Activated naive CD4-positive, alpha-beta T cell treated with Interleukin-2 at 50 U/mL for 16 hours (primary cell): Measurements from ENCODE around the gene BAZ1B.
"Not testable (repeated sequence)": the region's sequence is repeated elsewhere in the genome, so short reads cannot be mapped to it uniquely, and the experiment has no call there.

Source experiments
- DNase-seq: peaks from one replicate; pipeline ENCODE4 v3.0.0-alpha.2; 2020

BAZ1B gene

GRCh38 chr7:73495507-73495906 is 26.6 kb downstream of the BAZ1B start:
- not testable (repeated sequence) for DNase-seq

- no peak for DNase-seq
Observed at GRCh38 chr7:73489976-73490375, 32.1 kb downstream of the BAZ1B start.

GRCh38 chr7:73487486-73487885 is 34.6 kb downstream of the BAZ1B start:
- no peak for DNase-seq

GRCh38 chr7:73483171-73483570 is 38.9 kb downstream of the BAZ1B start:
- DNase-seq, result no peak

- DNase-seq, result no peak
Observed at GRCh38 chr7:73482746-73483145, 39.3 kb downstream of the BAZ1B start.

GRCh38 chr7:73481521-73481920 is 40.6 kb downstream of the BAZ1B start:
- not testable (repeated sequence) for DNase-seq

GRCh38 chr7:73478549-73478948 is 43.5 kb downstream of the BAZ1B start:
- DNase-seq, result no peak

GRCh38 chr7:73477376-73477775 is 44.7 kb downstream of the BAZ1B start:
- DNase-seq, result no peak

- no peak for DNase-seq
Observed at GRCh38 chr7:73470208-73470607, 51.9 kb downstream of the BAZ1B start.

GRCh38 chr7:73467046-73467445 is 55.0 kb downstream of the BAZ1B start:
- DNase-seq, result not testable (repeated sequence)

- no peak for DNase-seq
Observed at GRCh38 chr7:73466112-73466511, 56.0 kb downstream of the BAZ1B start.

GRCh38 chr7:73463966-73464365 is 58.1 kb downstream of the BAZ1B start:
- no peak for DNase-seq

GRCh38 chr7:73463260-73463659 is 58.8 kb downstream of the BAZ1B start:
- no peak for DNase-seq

GRCh38 chr7:73461782-73462285 is 60.3 kb downstream of the BAZ1B start:
- DNase-seq, result no peak

GRCh38 chr7:73454424-73454823 is 67.7 kb downstream of the BAZ1B start:
- DNase-seq, result no peak

- no peak for DNase-seq
Observed at GRCh38 chr7:73452999-73453635, 69.0 kb downstream of the BAZ1B start.

- no peak for DNase-seq
Observed at GRCh38 chr7:73451780-73452398, 70.2 kb downstream of the BAZ1B start.

- DNase-seq, result no peak
Observed at GRCh38 chr7:73449422-73449821, 72.7 kb downstream of the BAZ1B start.

GRCh38 chr7:73448609-73449008 is 73.5 kb downstream of the BAZ1B start:
- no peak for DNase-seq

GRCh38 chr7:73447121-73447733 is 74.9 kb downstream of the BAZ1B start:
- no peak for DNase-seq

GRCh38 chr7:73446682-73447081 is 75.4 kb downstream of the BAZ1B start:
- no peak for DNase-seq

- no peak for DNase-seq
Observed at GRCh38 chr7:73443548-73444255, 78.4 kb downstream of the BAZ1B start.

GRCh38 chr7:73442903-73443500 is 79.1 kb downstream of the BAZ1B start:
- no peak for DNase-seq
